Pancreas (tissue), 10 donors: ENCODE measurements around the gene PBRM1. TPM values are rescaled to one million over a fixed set of nuclear protein-coding genes. Genes with fewer than 3 reads are reported as not detected.

Source experiments
- ATAC-seq, 4 donors: fragments of 200-7000 bp; cut with Tn5 transposase; one replicate each; pipeline versions ENCODE4 v1.8.0 to v1.9.1; 2020; ENCODE audit warnings: mild to moderate bottlenecking in 4 of 4, moderate library complexity in 4 of 4
- DNase-seq, 6 donors: peaks; one replicate each; pipeline ENCODE4 v3.0.0-alpha.2; 2020
- FAIRE-seq: peaks from 2 replicates; lab custom pipeline; 2012; peaks lifted over from hg19 to GRCh38; lab: Jason Lieb, UNC
- H3K27ac ChIP-seq, 4 donors: fragments of 200-600 bp; sonication (generic); 1 replicate in 3 of 4; 2 replicates in 1 of 4; pipeline versions ENCODE4 v1.5.0 to v1.8.0; 2020
- H3K27me3 ChIP-seq, 4 donors: fragments of 200-600 bp; one replicate each; pipeline ENCODE4 v1.8.0; 2021
- H3K36me3 ChIP-seq, 3 donors: fragments of 200-600 bp; sonication (generic) in 1 of 3; one replicate each; pipeline versions ENCODE4 v1.5.0 to v1.8.0; 2020 to 2021
- H3K4me1 ChIP-seq, 3 donors: fragments of 200-600 bp; one replicate each; pipeline ENCODE4 v1.8.0; 2021
- H3K4me3 ChIP-seq, 4 donors: fragments of 200-600 bp; sonication (generic) in 2 of 4; one replicate each; pipeline versions ENCODE4 v1.5.0 to v1.8.0; 2020 to 2021
- H3K9me3 ChIP-seq, 4 donors: fragments of 200-600 bp; one replicate each; pipeline ENCODE4 v1.8.0; 2021
- CTCF ChIP-seq, 4 donors: fragments of 200-600 bp; sonication (generic) in 3 of 4; IDR thresholded peaks; one replicate each; pipeline versions ENCODE4 v1.5.0 to v1.8.0; 2021; ENCODE audit warnings: antibody characterized with exemption in 4 of 4
- WGBS, 2 donors: extraction: QIAGEN DNeasy Blood & Tissue Kit; methylation state at CpG; one replicate each; pipeline ENCODE4 v1.1.7; 2013; 5-methylcytosine and 5-hydroxymethylcytosine counted together
- intact Hi-C, 3 donors: fragments of 100-400 bp; cut with DNase I; formaldehyde crosslinking; loops; one replicate each; pipeline versions ENCODE4 v1.11.1 to v1.14.2; 2022
- polyA plus RNA-seq, 2 donors: library from polyadenylated mRNA; stranded (reverse); fragments of 200-250 nt; gene quantifications; one replicate each; pipeline ENCODE4 v1.2.3, GENCODE V29; 2013
- total RNA-seq, 6 donors: library from RNA; stranded (reverse); fragmentation: NEBNext Ultra II Directional in 4 of 6; extraction: Animal tissue kit (Norgen Biotek cat#: 25700) in 4 of 6; gene quantifications; one replicate each; pipeline versions ENCODE4 v1.2.1 to v1.2.4, GENCODE V29; 2021 to 2023
- donor health status: healthy with polysubstance abuse.
- donor health status: DM: no; HTN: no; CAD: no; lungs with moderate emphysema.
- donor health status: DM: no; HTN: no; CAD: no.
- donor health status: control.
- donor health status: control.
- donor health status: Bipolar disorder and iron deficiency.
- donor health status: DM: yes; HTN: yes; CAD: no.
- donor health status: DM: no; HTN: no; CAD: no.
- donor health status: DM: no; HTN: no; CAD: no.
- donor health status: DM: yes; HTN: yes; CAD: no.

The PBRM1 gene
- total and polyA plus RNA-seq, 8 donors = 7.4 to 34.9 (median 22.5) TPM

GRCh38 chr3:52525680-52526561 is 159.8 kb downstream of the PBRM1 start:
- ATAC-seq (peak in 2 of 4 donors; percentile 10 to 14), DNase-seq (peak in 3 of 6 donors; percentile 20 to 41 (median 21)), FAIRE-seq (no peak)
- WGBS, 2 donors = 79% methylated on average over 9 of the region's 9 CpGs
- Histone ChIP-seq H3K27ac (peak overlapping the region in 2 of 4 donors; percentile 16 to 23), H3K4me3 (no peak overlapping the region), H3K9me3 (no peaks in the 10 kb centered on the region), H3K4me1 (no peaks in the 10 kb centered on the region), H3K36me3 (no peaks in the 10 kb centered on the region), H3K27me3 (no peaks in the 10 kb centered on the region)
- intact Hi-C loops = no loop called here
- no peak for TF ChIP-seq CTCF (IDR thresholded peaks at IDR 0.05)

GRCh38 chr3:52524752-52525679 is 160.7 kb downstream of the PBRM1 start:
- Histone ChIP-seq H3K9me3 (no peaks in the 10 kb centered on the region), H3K4me1 (no peaks in the 10 kb centered on the region), H3K27me3 (no peaks in the 10 kb centered on the region), H3K27ac (peak overlapping the region in 3 of 4 donors; percentile 16 to 23 (median 17)), H3K4me3 (no peak overlapping the region), H3K36me3 (no peaks in the 10 kb centered on the region)
- intact Hi-C loops = no loop called here
- peak in 3 of 6 donors; percentile 42 to 73 (median 56) for DNase-seq
- TF ChIP-seq CTCF (IDR thresholded peaks at IDR 0.05) = no peak
- peak; percentile 20 to 53 (median 37) for ATAC-seq
- 56 to 69% methylated on average over 33 to 34 of the region's 34 CpGs for WGBS, 2 donors
- FAIRE-seq = no peak

DNA sequence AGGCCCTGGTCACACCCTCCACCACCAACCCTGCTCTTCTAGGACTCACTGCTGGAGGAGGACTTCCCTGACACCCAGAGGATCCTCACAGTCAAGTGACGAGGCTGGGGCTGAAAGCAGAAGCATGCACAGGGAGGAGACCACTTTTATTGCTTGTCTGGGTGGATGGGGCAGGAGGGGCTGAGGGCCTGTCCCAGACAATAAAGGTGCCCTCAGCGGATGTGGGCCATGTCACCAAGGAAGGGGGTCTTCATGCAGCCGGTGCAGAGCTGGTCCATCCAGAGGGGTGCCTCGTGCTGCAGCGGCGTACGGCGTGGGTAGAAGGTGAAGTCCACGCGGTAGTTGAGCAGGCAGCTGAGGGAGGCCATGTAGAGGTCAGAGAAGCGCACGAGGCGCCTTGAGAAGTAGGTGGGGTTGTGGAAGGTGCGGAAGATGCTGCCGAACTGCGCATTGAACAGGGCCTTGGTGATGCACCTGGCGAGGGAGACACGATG is 161.4 kb downstream of the PBRM1 start:
- peak in 1 of 6 donors; percentile 48 for DNase-seq
- H3K9me3 ChIP-seq = no peaks in the 10 kb centered on the region
- H3K27ac ChIP-seq = peak overlapping the region in 1 of 4 donors; percentile 17
- intact Hi-C loops = no loop called here
- no peak for ATAC-seq
- no peaks in the 10 kb centered on the region for H3K4me1 ChIP-seq
- H3K36me3 ChIP-seq = no peaks in the 10 kb centered on the region
- WGBS, 2 donors = 95 to 96% methylated on average over 18 of the region's 18 CpGs
- H3K27me3 ChIP-seq = no peaks in the 10 kb centered on the region
- FAIRE-seq = no peak
- no peak overlapping the region for H3K4me3 ChIP-seq
- no peak for TF ChIP-seq CTCF (IDR thresholded peaks at IDR 0.05)

DNA sequence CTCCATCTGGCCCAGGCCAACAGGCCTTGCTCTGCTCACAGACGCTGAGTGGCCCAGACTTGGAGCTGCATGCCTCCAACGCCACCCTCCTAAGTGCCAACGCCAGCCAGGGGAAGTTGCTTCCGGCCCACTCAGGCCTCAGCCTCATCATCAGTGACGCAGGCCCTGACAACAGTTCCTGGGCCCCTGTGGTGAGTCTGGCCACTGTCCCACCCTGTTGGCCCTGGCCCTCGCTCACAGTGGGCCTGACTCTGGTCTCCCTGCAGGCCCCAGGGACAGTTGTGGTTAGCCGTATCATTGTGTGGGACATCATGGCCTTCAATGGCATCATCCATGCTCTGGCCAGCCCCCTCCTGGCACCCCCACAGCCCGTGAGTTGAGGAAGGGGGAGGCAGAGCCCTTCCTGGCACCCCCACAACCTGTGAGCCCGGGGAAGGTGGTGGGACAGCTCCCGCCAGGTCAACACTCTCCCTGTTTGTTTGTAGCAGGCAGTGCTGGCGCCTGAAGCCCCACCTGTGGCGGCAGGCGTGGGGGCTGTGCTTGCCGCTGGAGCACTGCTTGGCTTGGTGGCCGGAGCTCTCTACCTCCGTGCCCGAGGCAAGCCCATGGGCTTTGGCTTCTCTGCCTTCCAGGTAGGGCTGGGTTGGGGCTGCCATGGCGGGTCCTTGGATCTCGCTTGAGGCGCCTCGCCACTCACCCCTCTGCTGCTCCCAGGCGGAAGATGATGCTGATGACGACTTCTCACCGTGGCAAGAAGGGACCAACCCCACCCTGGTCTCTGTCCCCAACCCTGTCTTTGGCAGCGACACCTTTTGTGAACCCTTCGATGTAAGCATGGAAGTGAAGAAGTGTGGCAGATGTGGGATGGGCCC is 162.1 kb downstream of the PBRM1 start:
- FAIRE-seq (no peak), ATAC-seq (no peak), DNase-seq (peak in 3 of 6 donors; percentile 9 to 76 (median 52))
- intact Hi-C loops = no loop called here
- no peak for TF ChIP-seq CTCF (IDR thresholded peaks at IDR 0.05)
- Histone ChIP-seq H3K27ac (no peak overlapping the region), H3K4me1 (no peaks in the 10 kb centered on the region), H3K9me3 (no peaks in the 10 kb centered on the region), H3K4me3 (no peak overlapping the region), H3K36me3 (no peaks in the 10 kb centered on the region), H3K27me3 (no peaks in the 10 kb centered on the region)
- WGBS, 2 donors = 93 to 95% methylated on average over 25 to 26 of the region's 26 CpGs
